Neuronal stem cell (in vitro differentiated cells): ENCODE data around the gene RAB5A.
"Not testable (repeated sequence)": the region's sequence is repeated elsewhere in the genome, so short reads cannot be mapped to it uniquely, and the experiment has no call there.

Experiments used
- DNase-seq: peaks from one replicate; pipeline ENCODE4 v3.0.0-alpha.2; 2013; ENCODE audit warnings: low spot score
- H2AFZ ChIP-seq: one replicate; pipeline ENCODE4 v1.6.1; 2013; ENCODE audit warnings: mild to moderate bottlenecking, low read length, inconsistent platforms
- H2AK5ac ChIP-seq: 2 replicates; pipeline ENCODE4 v1.6.1; 2013; ENCODE audit warnings: low read depth, mild to moderate bottlenecking, inconsistent platforms, low read length, moderate library complexity, mixed read lengths
- H2BK120ac ChIP-seq: 2 replicates; pipeline ENCODE4 v1.6.1; 2013; ENCODE audit warnings: low read depth, mild to moderate bottlenecking, inconsistent platforms, low read length, moderate library complexity, mixed read lengths
- H2BK12ac ChIP-seq: one replicate; pipeline ENCODE4 v1.6.1; 2013; ENCODE audit warnings: low read length, inconsistent platforms
- H2BK15ac ChIP-seq: 2 replicates; pipeline ENCODE4 v1.6.1; 2013; ENCODE audit warnings: mild to moderate bottlenecking, low read length, inconsistent platforms, mixed read lengths
- H2BK5ac ChIP-seq: one replicate; pipeline ENCODE4 v1.6.1; 2013; ENCODE audit warnings: inconsistent platforms, mild to moderate bottlenecking, low read length, moderate library complexity
- H3K14ac ChIP-seq: one replicate; pipeline ENCODE4 v1.6.1; 2013; ENCODE audit warnings: low read length, inconsistent platforms
- H3K18ac ChIP-seq: 2 replicates; pipeline ENCODE4 v1.6.1; 2013; ENCODE audit warnings: low read length, inconsistent platforms
- H3K23ac ChIP-seq: 2 replicates; pipeline ENCODE4 v1.6.1; 2013; ENCODE audit warnings: low read depth, mild to moderate bottlenecking, mixed read lengths, low read length, inconsistent platforms; ENCODE audit not compliant: poor library complexity
- H3K27ac ChIP-seq: replicated peaks from 3 replicates; pipeline ENCODE4 v1.5.1; 2013; ENCODE audit warnings: low read length, inconsistent platforms
- H3K27me3 ChIP-seq, 3 experiments: 2 replicates each; pipeline ENCODE4 v1.6.1; 2013; ENCODE audit warnings: low read length in 3 of 3, mild to moderate bottlenecking in 2 of 3, inconsistent platforms in 1 of 3, low read depth in 1 of 3, mixed read lengths in 1 of 3, moderate library complexity in 1 of 3; ENCODE audit not compliant: control insufficient read depth in 3 of 3, insufficient read depth in 3 of 3
- H3K36me3 ChIP-seq, 2 donors: replicated peaks in 1 of 2; 2 replicates each; pipeline ENCODE4 v1.6.1; 2013; ENCODE audit warnings: low read length in 2 of 2; ENCODE audit not compliant: control insufficient read depth in 2 of 2, insufficient read depth in 2 of 2
- H3K4ac ChIP-seq: 2 replicates; pipeline ENCODE4 v1.6.1; 2013; ENCODE audit warnings: inconsistent platforms, mild to moderate bottlenecking, low read length, moderate library complexity
- H3K4me1 ChIP-seq, 2 donors: 1 replicate in 1 of 2; 2 replicates in 1 of 2; pipeline ENCODE4 v1.6.1; 2013; ENCODE audit warnings: low read length in 2 of 2, low read depth in 1 of 2; ENCODE audit not compliant: control insufficient read depth in 2 of 2, insufficient read depth in 1 of 2
- H3K4me2 ChIP-seq: one replicate; pipeline ENCODE4 v1.6.1; 2013; ENCODE audit warnings: mild to moderate bottlenecking, low read length, inconsistent platforms; ENCODE audit not compliant: insufficient read depth, poor library complexity, severe bottlenecking
- H3K4me3 ChIP-seq, 2 donors: 2 replicates each; pipeline ENCODE4 v1.5.1; 2013; ENCODE audit warnings: low read length in 2 of 2, mild to moderate bottlenecking in 2 of 2, inconsistent platforms in 1 of 2, moderate library complexity in 1 of 2
- H3K79me1 ChIP-seq: one replicate; pipeline ENCODE4 v1.6.1; 2013; ENCODE audit warnings: low read depth, mild to moderate bottlenecking, inconsistent platforms, low read length, moderate library complexity
- H3K9ac ChIP-seq: one replicate; pipeline ENCODE4 v1.6.1; 2013; ENCODE audit warnings: mild to moderate bottlenecking, low read depth, low read length, inconsistent platforms; ENCODE audit not compliant: poor library complexity
- H3K9me3 ChIP-seq, 2 donors: replicated peaks in 1 of 2; 2 replicates each; pipeline versions ENCODE3 to v1.6.1; 2013; ENCODE audit warnings: low read length in 2 of 2, mild to moderate bottlenecking in 2 of 2, inconsistent platforms in 1 of 2, low read depth in 1 of 2, mixed read lengths in 1 of 2, moderate library complexity in 1 of 2; ENCODE audit not compliant: control insufficient read depth in 2 of 2, insufficient read depth in 1 of 2
- H4K8ac ChIP-seq: one replicate; pipeline ENCODE4 v1.6.1; 2013; ENCODE audit warnings: low read depth, mild to moderate bottlenecking, inconsistent platforms, low read length, moderate library complexity
- H4K91ac ChIP-seq: one replicate; pipeline ENCODE4 v1.6.1; 2013; ENCODE audit warnings: low read length, low read depth, mild to moderate bottlenecking, inconsistent platforms; ENCODE audit not compliant: poor library complexity
- WGBS, 2 donors: extraction: QIAGEN DNeasy Blood & Tissue Kit; methylation state at CpG; one replicate each; pipeline ENCODE4 v1.1.7; 2013; ENCODE audit warnings: missing lambda C conversion rate in 2 of 2, mixed read lengths in 1 of 2; ENCODE audit not compliant: insufficient read length in 2 of 2, insufficient replicate concordance in 1 of 2; ENCODE audit errors: extremely low coverage in 2 of 2; 5-methylcytosine and 5-hydroxymethylcytosine counted together

Gene RAB5A

DNA sequence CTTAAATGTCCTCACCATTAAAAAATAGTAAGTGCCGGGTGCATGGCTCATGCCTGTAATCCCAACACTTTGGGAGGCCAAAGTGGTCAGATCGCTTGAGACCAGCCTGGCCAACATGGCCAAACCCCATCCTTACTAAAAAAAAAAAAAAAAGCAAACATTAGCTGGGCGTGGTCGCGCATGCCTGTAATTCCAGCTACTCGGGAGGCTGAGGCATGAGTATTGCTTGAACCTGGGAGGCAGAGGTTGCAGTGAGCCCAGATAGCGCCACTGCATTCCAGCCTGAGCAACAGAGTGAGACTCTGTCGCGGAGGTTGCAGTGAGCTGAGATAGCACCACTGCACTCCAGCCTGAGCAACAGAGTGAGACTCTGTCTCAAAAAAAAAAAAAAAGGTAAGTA lies 10.5 kb downstream of the RAB5A start:
- not testable (repeated sequence) for H3K9ac ChIP-seq, H3K4ac ChIP-seq, H2AK5ac ChIP-seq, H3K23ac ChIP-seq, H2BK12ac ChIP-seq, H2BK120ac ChIP-seq, H3K4me3 ChIP-seq, H3K27ac ChIP-seq, H3K4me2 ChIP-seq, H3K9me3 ChIP-seq, H3K27me3 ChIP-seq, H3K18ac ChIP-seq, H3K79me1 ChIP-seq, H4K91ac ChIP-seq, H2AFZ ChIP-seq, H4K8ac ChIP-seq, H2BK15ac ChIP-seq, H3K4me1 ChIP-seq, H2BK5ac ChIP-seq, H3K14ac ChIP-seq, DNase-seq
- H3K36me3 ChIP-seq: peaks cover 7 to 86% of the 10 kb centered on the region in 2 donors
- no CpG with 5 or more reads among the region's 9 CpGs for WGBS, 2 donors

GRCh38 chr3:19959505-19959904 lies 12.6 kb downstream of the RAB5A start:
- no peak overlapping the region for H3K9ac ChIP-seq
- no peak overlapping the region for H3K27ac ChIP-seq
- H3K4ac ChIP-seq: no peak overlapping the region
- no peak overlapping the region for H3K18ac ChIP-seq
- H3K14ac ChIP-seq: no peak overlapping the region
- H4K91ac ChIP-seq: no peak overlapping the region
- WGBS, 2 donors: no CpG with 5 or more reads among the region's 4 CpGs
- H3K4me2 ChIP-seq: no peak overlapping the region
- H2BK15ac ChIP-seq: no peak overlapping the region
- peaks cover 1% of the 10 kb centered on the region for H3K79me1 ChIP-seq
- H2BK12ac ChIP-seq: no peak overlapping the region
- H3K9me3 ChIP-seq: no peaks in the 10 kb centered on the region
- H3K23ac ChIP-seq: no peak overlapping the region
- no peak overlapping the region for H4K8ac ChIP-seq
- no peaks in the 10 kb centered on the region for H3K27me3 ChIP-seq
- H2AFZ ChIP-seq: no peak overlapping the region
- no peak overlapping the region for H2BK120ac ChIP-seq
- no peak overlapping the region for H2AK5ac ChIP-seq
- H3K4me1 ChIP-seq: no peaks in the 10 kb centered on the region
- peaks cover 5 to 70% of the 10 kb centered on the region in 2 donors for H3K36me3 ChIP-seq
- H2BK5ac ChIP-seq: no peak overlapping the region
- no peak for DNase-seq
- H3K4me3 ChIP-seq: no peak overlapping the region

GRCh38 chr3:19960696-19961095 lies 13.8 kb downstream of the RAB5A start:
- no peak overlapping the region for H3K27ac ChIP-seq

DNA sequence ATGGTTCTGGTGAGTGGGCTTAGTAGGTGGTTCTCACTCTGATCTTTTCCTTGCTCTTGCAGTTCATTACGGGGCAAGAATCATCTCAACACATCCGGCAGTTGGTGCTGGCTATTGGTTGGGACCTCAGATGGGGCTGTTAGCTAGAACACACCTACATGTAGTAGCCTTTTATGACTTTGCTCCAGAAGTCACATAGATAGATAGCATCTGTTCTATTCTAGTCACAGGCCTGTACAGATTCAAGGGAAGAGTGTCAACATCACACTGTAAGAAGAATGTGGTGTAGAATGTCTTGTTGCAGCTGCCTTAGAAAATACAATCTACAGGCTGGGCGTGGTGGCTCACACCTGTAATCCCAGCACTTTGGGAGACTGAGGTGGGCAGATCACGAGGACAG lies 15.1 kb downstream of the RAB5A start:
- Histone ChIP-seq H2BK120ac (no peak overlapping the region), H4K8ac (no peak overlapping the region), H3K9me3 (peaks cover 0 to 3% of the 10 kb centered on the region in 2 donors), H3K4me1 (no peaks in the 10 kb centered on the region), H3K23ac (no peak overlapping the region), H3K9ac (no peak overlapping the region), H2BK15ac (no peak overlapping the region), H3K79me1 (peaks cover 3% of the 10 kb centered on the region), H4K91ac (no peak overlapping the region), H2AFZ (no peak overlapping the region), H3K14ac (no peak overlapping the region), H2AK5ac (no peak overlapping the region), H3K27ac (no peak overlapping the region), H3K4ac (no peak overlapping the region), H3K36me3 (peaks cover 1 to 50% of the 10 kb centered on the region in 2 donors), H3K27me3 (no peaks in the 10 kb centered on the region), H2BK5ac (no peak overlapping the region), H3K18ac (no peak overlapping the region), H3K4me2 (no peak overlapping the region), H2BK12ac (no peak overlapping the region), H3K4me3 (no peak overlapping the region)
- DNase-seq: no peak
- no CpG with 5 or more reads among the region's 4 CpGs for WGBS, 2 donors

More at GRCh38 chr3:19960696-19961095, 13.8 kb downstream of the RAB5A start:
- H3K4me3 ChIP-seq: no peak overlapping the region
- no peak overlapping the region for H2BK15ac ChIP-seq
- no peak overlapping the region for H3K18ac ChIP-seq
- H4K8ac ChIP-seq: no peak overlapping the region
- no peak overlapping the region for H3K9ac ChIP-seq
- H3K36me3 ChIP-seq: peaks cover 2 to 58% of the 10 kb centered on the region in 2 donors
- no peak overlapping the region for H2BK12ac ChIP-seq
- H3K79me1 ChIP-seq: peaks cover 3% of the 10 kb centered on the region
- no peaks in the 10 kb centered on the region for H3K27me3 ChIP-seq
- H4K91ac ChIP-seq: no peak overlapping the region
- H2BK120ac ChIP-seq: no peak overlapping the region
- H3K23ac ChIP-seq: no peak overlapping the region
- no peaks in the 10 kb centered on the region for H3K4me1 ChIP-seq
- H3K14ac ChIP-seq: no peak overlapping the region
- no peak overlapping the region for H3K4ac ChIP-seq
- no peak overlapping the region for H2AFZ ChIP-seq
- no peak for DNase-seq
- H2AK5ac ChIP-seq: no peak overlapping the region
- no peak overlapping the region for H3K4me2 ChIP-seq
- H2BK5ac ChIP-seq: no peak overlapping the region
- no CpG with 5 or more reads among the region's 4 CpGs for WGBS, 2 donors
- H3K9me3 ChIP-seq: no peaks in the 10 kb centered on the region
